A673 (cell line): ENCODE results near the gene ASIC2.

Experiments
- EZH2 ChIP-seq: fragments of 200-600 bp; sonication (generic); IDR thresholded peaks from 2 replicates; pipeline ENCODE4 v1.6.1; 2017; ENCODE audit warnings: borderline replicate concordance, low read depth, mild to moderate bottlenecking, mixed read lengths, antibody characterized with exemption, low read length; ENCODE audit not compliant: poor library complexity, severe bottlenecking
- TF ChIP-seq, protein P1 (sequence below): fragments of 300-800, 200-600 bp; sonication (generic); conservative IDR thresholded peaks from 2 replicates; pipeline ENCODE4 v1.5.1; 2017; ENCODE audit warnings: low read depth, mild to moderate bottlenecking, antibody characterized with exemption, low read length, moderate library complexity, mixed read lengths

DNA sequence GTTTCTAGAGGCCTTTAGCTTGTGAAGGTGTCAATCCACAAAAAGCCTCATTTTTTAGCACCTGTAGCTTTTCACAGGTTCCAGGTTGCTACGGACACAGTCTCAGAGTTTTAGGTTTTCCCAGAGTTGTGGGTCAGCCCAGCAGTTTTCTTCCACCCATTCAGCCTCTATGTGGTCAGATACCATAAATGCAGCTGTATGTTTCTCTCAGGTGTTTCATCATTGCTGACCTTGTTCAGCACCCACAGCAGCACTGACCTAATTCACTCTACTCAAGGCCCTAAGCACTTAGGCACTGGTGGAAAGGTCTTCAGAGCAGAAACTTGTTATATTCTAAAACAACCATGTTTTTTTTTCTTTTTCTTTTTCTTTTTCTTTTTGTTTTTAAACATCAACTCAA lies 316.5 kb downstream of the ASIC2 start:
- TF ChIP-seq, protein P1, sequence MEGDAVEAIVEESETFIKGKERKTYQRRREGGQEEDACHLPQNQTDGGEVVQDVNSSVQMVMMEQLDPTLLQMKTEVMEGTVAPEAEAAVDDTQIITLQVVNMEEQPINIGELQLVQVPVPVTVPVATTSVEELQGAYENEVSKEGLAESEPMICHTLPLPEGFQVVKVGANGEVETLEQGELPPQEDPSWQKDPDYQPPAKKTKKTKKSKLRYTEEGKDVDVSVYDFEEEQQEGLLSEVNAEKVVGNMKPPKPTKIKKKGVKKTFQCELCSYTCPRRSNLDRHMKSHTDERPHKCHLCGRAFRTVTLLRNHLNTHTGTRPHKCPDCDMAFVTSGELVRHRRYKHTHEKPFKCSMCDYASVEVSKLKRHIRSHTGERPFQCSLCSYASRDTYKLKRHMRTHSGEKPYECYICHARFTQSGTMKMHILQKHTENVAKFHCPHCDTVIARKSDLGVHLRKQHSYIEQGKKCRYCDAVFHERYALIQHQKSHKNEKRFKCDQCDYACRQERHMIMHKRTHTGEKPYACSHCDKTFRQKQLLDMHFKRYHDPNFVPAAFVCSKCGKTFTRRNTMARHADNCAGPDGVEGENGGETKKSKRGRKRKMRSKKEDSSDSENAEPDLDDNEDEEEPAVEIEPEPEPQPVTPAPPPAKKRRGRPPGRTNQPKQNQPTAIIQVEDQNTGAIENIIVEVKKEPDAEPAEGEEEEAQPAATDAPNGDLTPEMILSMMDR, result no peak
- TF ChIP-seq EZH2, result no peak
